Measurements from ENCODE around the gene ECHDC1.
"Not testable (repeated sequence)": the region's sequence is repeated elsewhere in the genome, so short reads cannot be mapped to it uniquely, and the experiment has no call there.

The ECHDC1 gene, protein sequence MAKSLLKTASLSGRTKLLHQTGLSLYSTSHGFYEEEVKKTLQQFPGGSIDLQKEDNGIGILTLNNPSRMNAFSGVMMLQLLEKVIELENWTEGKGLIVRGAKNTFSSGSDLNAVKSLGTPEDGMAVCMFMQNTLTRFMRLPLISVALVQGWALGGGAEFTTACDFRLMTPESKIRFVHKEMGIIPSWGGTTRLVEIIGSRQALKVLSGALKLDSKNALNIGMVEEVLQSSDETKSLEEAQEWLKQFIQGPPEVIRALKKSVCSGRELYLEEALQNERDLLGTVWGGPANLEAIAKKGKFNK

DNA sequence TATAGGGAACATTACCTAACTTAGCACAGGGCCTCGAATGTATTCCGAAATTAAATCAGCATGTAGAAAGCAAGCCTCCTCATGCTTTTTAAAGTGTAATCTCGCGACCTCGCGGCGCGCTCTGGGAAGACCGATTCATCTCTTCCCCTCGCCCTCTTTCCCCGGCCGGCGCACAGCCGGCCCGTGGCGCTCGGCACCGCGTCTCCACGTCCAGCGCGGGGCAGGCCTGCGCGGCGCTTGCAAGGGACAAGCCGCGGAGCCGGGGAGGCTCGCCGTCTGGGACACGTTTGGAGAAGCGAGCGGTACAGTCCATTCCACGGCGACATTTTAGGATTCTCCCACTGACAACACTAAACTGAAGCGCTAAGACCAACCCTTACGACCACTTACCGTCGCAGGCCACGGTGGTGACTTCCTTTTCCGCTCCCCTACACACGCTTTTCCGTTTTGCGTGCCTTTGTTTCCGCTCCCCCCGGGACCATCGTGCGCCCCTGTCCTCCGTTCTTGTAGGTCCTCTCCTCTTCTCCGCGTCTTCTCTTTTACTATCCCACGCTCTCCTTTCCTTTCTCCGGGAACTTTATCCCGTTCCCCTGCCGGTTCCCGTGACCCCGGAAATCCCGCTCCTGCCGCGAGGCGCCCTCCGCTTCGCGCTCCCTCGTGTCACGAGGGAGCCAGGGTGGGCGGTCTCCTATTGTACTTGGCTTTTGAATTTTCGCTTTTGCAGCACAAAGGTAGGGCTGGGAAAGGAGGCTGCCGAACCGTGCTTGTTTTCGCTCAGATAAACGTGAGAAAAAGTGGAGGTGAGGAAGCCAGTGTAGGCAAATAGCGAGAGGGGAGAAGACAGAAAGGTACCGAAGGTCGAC is at the start of gene ECHDC1:
Gene ECHDC1, minus strand, starts transcription at position 664 of the 863 bp plus-strand sequence. CDS start 12,581 bp downstream, outside the sequence.
- DNase-seq (ENCODE audit: low read depth in 1 of 2, low spot score in 1 of 2): peak; percentile 35 to 44

DNA sequence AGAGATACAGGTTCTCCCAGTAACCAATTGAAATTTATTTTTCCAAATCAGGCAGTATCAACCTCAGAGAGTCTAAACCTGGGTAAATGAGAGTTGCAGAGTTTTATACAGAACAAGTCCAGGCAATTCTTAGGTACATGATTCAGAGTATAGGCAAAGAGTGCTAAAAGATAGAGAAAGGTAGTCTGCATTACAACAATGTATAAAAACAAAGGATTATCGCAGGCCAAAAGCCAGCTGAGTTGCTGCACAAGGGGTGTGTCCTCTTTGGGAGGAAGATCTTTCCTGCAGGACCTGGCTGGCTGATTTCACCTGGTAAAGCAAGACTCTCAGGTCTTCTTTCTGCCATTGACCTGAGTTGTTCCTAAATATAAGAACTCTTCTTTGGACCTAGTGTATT is 48.9 kb upstream of the ECHDC1 start:
- DNase-seq (ENCODE audit: low read depth in 1 of 2, low spot score in 1 of 2): no peak

DNA sequence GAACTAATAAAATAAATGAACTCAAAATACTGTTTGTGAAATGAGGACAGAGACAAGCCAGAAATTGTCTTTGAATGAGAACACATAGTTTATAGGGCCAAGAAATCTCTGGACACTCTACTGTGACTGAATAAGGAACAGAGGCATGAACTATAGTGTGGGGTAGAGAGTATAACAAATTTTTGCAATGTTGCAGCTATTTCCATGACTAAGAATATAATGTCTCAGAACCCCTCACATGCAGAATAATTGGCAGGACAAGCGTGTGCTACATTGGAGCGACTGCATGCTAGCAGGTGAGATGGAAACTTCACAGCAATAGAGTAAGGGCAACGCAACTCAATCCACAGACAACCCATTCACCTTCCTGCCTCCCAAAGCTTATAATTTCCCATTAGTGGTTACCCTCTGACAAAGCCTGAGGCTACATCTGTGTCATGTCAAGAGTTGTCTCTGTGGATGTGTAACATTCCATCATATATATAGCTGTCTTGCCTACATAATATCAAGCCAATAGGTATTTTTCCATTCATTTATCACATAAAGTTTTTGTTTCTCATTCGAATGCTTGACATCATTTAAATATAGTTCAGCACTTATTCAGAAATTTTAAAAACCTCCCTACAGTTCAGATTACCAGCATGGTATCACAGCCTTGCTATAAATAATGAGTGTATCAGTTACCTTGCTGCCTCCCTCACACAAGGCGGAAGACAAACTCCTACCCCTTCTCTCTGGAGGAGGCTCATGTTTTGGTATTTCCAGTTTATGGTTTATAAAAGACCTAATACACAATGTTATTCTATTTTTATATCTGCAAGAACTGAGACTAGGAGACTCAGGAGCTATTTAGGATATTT is 47.9 kb upstream of the ECHDC1 start:
- DNase-seq (ENCODE audit: low read depth in 1 of 2, low spot score in 1 of 2): no peak

DNA sequence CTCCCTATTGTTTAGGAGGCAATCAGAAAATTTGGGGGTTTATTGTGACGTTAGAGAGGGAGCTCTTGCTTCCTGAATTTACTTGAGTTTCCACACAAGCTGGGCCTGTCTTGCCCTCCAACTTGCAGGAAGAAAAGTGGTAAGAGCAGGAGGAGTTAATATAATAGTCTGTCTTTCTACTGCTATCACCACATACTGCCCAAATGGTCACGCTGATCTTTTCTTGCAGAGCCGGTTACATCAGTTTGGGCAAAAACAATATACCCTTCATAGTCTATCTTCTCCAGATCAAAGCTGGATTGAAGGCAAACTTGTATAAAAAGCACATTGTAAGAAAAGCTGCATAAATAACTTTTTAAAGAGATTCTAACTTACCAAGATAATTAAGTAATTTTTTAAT is 46.3 kb upstream of the ECHDC1 start:
- DNase-seq (ENCODE audit: low read depth in 1 of 2, low spot score in 1 of 2): no peak

DNA sequence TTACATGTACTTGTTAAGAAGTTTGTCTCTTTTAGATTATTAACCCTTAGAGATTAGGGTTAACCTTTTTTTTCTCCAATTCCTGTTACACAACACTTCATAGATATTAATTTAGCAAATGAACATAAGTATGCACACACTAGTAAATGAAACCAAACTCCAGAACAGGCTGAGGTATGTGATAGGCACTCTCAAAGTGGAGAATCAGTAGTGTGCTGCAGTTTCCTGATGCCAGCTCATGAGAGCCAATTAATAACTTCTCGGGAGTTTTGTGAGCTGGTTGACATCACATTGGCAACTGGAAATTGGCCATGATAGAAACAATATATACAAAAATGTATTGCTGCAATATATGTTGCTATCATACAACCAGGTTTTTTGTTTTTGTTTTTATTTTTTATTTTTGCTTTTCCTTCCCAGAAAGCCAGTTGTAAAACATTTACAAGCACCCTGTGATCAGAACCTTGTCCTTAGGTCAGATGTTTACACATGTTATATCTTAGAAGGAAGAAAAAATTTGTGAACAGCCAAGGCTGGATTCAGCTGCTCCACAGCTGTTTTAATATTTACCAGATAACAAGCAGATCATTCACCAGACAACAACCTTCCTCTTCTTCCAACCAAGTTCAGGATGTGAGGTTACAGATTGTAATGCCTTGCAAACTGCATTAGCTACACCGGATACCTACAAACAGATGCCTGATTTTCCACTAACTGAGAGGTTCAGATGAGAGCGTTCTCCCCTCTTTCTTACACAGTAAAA is 42.4 kb upstream of the ECHDC1 start:
- DNase-seq (ENCODE audit: low read depth in 1 of 2, low spot score in 1 of 2): no peak

DNA sequence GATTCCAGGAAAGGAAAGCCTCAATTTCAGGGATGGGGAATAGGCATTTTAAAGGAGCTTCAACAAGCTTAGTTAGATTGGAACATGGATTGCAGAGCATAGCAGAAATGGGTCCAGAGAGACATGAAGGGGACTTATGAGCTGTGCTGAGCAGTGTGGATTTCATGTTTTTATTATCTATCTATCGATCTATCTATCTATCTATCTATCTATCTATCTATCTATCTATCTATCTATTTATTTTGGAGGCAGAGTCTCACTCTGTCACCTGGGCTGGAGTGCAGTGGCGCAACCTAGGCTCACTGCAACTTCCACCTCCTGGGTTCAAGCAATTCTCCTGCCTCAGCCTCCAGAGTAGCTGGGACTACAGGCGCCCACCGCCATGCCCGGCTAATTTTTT is 41.4 kb upstream of the ECHDC1 start:
- DNase-seq (ENCODE audit: low read depth in 1 of 2, low spot score in 1 of 2): not testable (repeated sequence)

DNA sequence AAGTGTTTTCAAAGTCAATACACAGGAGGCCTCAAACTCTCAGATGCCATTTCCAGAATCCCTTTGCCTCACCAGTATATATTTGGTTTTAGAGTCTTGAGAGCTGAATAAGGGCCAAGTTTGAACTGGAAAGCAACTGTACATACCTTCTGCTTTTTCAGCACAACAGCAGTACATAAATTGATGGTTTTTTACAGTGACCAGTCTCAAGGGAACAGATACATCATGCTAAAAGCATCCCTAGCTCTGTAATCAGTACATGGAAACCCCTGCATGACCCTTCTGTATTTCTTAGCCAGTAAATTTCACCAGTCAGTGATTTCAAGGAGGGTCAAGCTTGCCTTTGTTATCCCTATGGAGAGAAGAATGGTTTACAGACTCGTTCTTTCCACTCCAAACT is 40.6 kb upstream of the ECHDC1 start:
- no peak for DNase-seq (ENCODE audit: low read depth in 1 of 2, low spot score in 1 of 2)

DNA sequence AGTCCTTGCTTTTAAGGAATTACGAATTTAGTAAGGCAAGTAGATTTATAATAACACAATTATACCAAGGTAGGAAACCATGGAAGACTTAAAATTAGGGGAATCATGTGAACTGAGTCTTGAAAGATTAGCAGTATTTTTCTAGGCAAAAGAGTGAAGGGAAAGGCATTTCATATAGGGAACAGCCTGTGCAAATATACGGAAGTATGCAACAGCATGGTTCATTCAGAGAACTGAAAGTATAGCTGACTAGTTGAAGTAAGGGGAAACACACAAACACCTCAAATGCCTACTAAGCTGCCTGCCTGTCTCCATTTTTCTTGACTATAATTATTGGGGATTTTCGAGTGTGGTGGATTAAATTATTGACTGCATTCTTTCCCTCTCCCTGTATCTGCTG is 39.0 kb upstream of the ECHDC1 start:
- no peak for DNase-seq (ENCODE audit: low read depth in 1 of 2, low spot score in 1 of 2)

DNA sequence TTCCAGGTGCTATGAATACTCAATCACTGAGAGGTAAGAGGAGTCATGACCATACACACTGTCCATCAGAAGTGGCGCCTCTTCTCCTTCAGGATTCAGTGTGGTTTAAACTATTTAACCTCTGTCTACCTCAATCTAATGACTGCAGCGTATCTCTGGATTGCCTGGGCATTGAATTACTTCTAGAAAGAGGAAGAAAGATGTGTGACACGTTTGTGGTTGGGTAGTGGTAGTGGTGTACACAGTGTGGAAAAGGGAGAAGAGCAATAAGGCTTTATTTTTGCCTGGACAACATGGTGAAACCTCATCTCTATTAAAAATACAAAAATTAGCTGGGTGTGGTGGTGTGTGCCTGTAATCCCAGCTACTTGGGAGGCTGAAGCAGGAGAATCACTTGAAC is 38.0 kb upstream of the ECHDC1 start:
- no peak for DNase-seq (ENCODE audit: low read depth in 1 of 2, low spot score in 1 of 2)

DNA sequence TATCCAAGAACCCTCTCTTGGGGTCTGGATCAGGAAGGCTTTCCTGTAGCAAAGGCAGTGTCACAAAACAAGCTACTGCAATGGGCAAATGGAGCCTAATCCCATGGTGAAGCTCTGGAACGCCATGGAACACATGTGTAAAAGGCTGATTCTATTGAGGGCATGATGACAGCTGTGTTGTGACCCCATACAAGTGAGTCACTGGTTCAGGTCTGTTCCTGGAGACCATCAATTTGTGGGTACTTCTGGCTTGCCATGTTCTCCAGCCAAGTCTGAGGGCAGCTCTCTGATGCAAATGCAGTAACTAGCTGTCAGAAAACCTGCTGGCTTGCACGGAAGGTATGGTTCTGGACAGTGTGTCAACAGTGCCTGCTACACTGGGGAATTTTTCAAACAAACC is 33.3 kb upstream of the ECHDC1 start:
- DNase-seq (ENCODE audit: low read depth in 1 of 2, low spot score in 1 of 2): no peak

DNA sequence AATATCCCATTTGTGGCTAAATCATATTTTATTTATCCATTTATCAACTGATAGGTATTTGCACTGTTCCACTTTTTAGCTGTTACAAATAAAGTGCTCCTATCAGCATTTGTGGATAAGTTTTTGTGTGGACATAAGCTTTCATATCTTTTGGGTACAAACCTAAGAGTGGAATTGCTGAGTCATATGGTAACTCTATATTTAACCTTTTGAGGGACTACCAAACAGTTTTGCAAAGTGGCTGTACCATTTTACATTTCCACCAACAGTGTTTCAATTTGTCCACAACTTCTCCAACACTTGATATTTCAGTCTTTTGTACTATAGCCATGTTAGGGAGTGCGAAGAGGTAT is 23.6 kb upstream of the ECHDC1 start:
- no peak for DNase-seq (ENCODE audit: low read depth in 1 of 2, low spot score in 1 of 2)

DNA sequence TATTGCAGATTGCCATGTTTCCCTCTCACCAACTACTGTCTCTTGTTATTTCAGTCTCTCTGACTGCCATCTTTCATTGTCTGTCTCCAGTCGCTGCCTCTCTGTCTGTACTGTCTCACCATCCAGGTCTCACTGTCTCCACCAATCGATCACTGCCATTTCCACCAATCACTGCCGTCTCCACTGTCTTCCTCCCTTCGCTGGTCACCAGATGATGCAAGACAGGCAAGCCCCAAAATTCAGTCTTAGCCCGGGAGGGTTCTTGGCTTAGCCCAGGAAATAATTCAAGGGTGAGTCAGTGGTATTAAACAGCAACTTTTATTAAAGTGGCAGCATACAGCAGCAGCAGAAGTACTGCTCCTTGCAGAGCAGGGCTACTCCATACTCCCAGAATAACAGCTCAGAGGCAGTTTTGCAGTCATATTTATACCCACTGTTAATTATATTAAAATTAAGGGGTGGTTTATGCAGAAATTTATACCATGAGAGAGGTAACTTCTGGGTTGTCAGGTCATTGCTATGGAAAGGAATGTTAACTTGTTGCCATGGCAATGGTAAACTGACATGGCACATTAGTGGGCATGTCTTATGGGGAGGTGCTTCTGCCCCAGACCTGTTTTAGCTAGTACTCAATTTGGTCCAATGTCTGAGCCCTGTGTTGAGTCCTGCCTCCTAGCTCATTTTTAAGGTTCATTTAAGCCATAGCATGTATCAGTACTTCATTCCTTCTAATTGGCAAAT is 23.0 kb upstream of the ECHDC1 start:
- no peak for DNase-seq (ENCODE audit: low read depth in 1 of 2, low spot score in 1 of 2)

DNA sequence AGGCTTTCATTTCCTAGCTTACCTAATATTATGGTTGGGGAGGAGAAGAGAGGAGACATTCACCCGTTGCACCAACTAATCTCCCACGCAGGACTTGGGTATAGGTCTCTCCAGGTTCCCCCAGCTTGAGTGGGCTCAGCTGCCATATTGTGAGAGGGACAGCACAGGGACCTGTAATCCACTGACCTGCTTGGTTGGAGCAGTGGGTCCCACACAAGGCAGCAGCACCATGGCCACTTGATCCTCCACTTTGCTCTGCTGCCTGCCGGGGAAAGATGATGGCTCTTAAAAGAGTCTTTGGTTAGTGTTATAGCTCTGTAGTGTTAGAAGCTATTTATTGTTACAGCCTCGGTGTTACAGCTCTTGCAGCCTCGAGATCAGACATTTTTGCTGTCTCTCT is 22.5 kb upstream of the ECHDC1 start:
- DNase-seq (ENCODE audit: low read depth in 1 of 2, low spot score in 1 of 2): no peak

DNA sequence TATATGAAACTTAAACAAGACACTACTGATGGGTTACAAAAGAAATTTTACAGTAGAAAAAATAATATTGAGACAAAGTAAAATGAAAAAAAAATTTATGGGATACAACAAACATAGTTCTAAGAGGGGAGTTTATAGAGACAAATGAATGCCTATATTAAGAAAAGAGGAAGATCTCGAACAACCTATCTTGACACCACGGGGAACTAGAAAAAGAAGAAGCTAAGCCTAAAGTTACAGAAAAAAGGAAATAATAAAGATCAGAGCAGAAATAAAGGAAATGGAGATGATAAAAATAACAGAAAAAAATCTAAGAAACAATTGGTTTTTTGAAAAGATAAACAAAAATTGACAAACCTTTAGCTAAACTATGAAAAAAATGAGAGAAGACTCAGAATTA is 9.1 kb upstream of the ECHDC1 start:
- DNase-seq (ENCODE audit: low read depth in 1 of 2, low spot score in 1 of 2): no peak

DNA sequence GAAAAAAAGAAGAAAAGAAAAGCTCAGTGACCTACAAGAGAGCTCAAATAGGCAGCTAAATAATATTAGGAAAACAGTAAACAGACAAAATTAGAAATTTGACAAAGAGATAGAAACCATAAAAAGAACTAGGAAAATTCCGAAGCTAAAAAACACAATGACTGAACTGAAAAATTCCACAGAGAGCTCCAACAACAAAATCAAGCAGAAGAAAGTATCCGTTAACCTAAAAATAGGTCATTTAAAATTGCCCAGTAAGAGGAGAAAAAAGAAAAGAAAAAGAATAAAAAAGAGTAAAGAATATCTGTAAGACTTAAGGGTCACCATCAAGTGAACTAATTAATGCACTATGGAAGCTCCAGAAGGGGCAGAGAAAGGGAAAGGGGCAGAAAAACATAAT is 6.6 kb upstream of the ECHDC1 start:
- no peak for DNase-seq (ENCODE audit: low read depth in 1 of 2, low spot score in 1 of 2)

DNA sequence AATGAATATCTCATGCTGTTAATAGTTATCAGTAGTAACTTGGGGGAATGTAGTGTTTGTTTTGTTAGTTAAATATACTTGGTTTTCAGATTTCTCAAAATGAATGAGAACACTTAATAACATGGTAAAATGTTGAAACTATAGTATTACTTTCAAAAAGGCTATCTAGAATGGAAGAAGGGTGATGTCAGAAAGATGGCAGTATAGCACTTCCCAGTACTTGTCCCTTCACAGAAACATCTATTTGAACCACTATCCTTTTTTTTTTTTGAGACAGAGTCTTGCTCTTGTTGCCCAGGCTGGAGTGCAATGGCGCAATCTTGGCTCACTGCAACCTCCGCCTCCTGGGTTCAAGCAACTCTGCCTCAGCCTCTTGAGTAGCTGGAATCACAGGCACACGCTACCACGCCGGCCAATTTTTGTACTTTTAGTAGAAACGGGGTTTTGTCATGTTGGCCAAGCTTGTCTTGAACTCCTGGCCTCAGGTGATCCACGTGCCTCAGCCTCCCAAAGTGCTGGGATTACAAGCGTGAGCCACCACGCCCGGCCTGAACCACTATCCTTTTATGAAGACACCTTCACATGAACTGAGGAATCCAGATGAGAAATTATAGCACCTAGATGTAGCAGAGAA is 4.7 kb upstream of the ECHDC1 start:
- no peak for DNase-seq (ENCODE audit: low read depth in 1 of 2, low spot score in 1 of 2)

DNA sequence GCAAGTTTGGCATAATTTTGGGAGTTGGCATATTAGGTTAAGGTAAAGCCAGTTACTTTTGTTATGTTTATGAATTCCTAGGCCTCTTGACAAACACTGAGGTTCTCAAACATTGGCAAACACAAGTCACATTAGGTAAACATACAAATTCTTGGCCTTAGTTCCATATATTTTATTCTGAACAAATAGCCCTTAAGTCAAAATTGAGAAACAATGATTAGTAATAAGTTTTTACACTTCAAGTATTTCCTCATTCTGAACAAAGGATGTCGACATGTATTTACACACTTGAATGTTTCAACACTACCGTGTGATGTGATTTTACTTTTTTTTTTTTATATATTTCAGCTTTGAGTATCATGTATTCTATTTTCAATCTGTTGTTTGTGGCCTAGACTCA is 3.8 kb upstream of the ECHDC1 start:
- no peak for DNase-seq (ENCODE audit: low read depth in 1 of 2, low spot score in 1 of 2)

DNA sequence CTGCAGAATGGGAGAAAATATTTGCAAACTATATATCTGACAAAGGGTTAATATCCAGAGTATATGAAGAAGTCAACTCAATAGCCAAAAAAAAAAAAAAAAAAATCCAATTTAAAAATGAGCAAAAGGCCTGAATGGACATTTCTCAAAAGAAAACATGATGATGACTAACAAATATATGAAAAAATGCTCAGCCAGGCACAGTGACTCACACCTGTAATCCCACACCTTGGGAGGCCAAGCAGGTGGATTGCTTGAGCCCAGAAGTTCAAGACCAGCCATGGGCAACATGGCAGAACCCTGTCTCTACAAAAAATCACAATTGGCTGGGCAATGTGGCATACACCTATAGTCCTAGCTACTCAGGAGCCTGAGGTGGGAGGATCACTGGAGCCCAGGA is 2.1 kb upstream of the ECHDC1 start:
- no peak for DNase-seq (ENCODE audit: low read depth in 1 of 2, low spot score in 1 of 2)

DNA sequence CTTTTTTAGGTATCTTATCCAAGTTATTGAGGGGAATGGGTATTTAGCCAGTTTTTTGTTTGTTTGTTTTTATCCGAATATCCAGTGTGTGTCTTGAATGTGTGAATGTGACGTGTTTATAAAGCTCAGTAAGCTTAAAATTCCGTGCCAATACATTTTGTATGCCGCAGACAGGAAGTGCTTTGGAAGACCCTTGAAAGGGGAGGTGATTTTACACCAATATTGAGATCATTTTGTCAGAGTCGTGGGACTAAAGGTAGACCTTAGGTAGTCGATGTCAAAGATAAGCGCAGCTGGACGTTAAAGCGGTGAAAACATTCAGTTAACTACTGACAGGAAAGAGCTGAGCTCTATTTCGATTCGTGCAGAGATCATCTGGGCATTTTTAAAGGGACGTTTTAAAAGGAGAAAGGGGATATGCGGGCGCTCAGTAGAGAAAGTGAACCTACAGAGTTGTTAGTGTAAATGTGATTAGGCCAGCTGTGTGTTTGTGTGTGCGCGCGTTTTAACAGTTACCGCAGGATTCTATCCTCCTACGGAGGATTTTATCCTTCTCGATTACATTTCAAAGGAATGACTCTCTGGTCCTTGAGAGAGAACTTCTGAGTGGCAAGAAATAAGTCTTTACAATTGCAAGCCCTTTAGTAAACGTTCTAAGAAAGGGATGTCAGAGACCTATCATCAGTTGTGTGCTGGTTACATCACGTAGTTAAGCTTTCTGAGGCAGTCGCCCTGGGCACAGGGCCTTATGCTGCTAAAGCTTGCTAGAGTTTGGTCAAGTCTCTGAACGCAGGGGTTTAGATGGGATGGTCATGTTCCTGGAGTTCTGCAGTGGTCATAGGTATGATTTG is 625 bp upstream of the ECHDC1 start:
- DNase-seq (ENCODE audit: low read depth in 1 of 2, low spot score in 1 of 2): no peak

Data from activated T-helper 1 cell treated with anti-CD3 and anti-CD28 coated beads, Interleukin-2, amount 50 U/mL, for 16 hours (primary cell).